GM21528 (cell line): ENCODE results near the gene USP14.

Experiments
- ATAC-seq: cut with Tn5 transposase; IDR thresholded peaks from one replicate; pipeline ENCODE4 v1.9.1; 2021; ENCODE audit warnings: mild to moderate bottlenecking, moderate library complexity; ENCODE audit not compliant: unreplicated experiment, low FRiP score

Gene USP14

GRCh38 chr18:220708-221107 is 62.4 kb downstream of the USP14 start:
- ATAC-seq: no peak

GRCh38 chr18:225745-226144 is 67.4 kb downstream of the USP14 start:
- ATAC-seq: no peak

- no peak for ATAC-seq
Observed at GRCh38 chr18:227374-227773, 69.0 kb downstream of the USP14 start.

GRCh38 chr18:227902-228301 is 69.5 kb downstream of the USP14 start:
- no peak for ATAC-seq

- no peak for ATAC-seq
Observed at GRCh38 chr18:228586-228985, 70.2 kb downstream of the USP14 start.

- no peak for ATAC-seq
Observed at GRCh38 chr18:231563-231962, 73.2 kb downstream of the USP14 start.

- no peak for ATAC-seq
Observed at GRCh38 chr18:240175-240574, 81.8 kb downstream of the USP14 start.

GRCh38 chr18:245282-245847 is 87.0 kb downstream of the USP14 start:
- no peak for ATAC-seq

GRCh38 chr18:248053-248452 is 89.7 kb downstream of the USP14 start:
- no peak for ATAC-seq

- no peak for ATAC-seq
Observed at GRCh38 chr18:250685-251084, 92.3 kb downstream of the USP14 start.

GRCh38 chr18:251572-251971 is 93.2 kb downstream of the USP14 start:
- ATAC-seq: no peak

GRCh38 chr18:253121-253520 is 94.8 kb downstream of the USP14 start:
- ATAC-seq: no peak

- ATAC-seq: no peak
Observed at GRCh38 chr18:255171-255570, 96.8 kb downstream of the USP14 start.

GRCh38 chr18:260547-260946 is 102.2 kb downstream of the USP14 start:
- ATAC-seq: no peak

- no peak for ATAC-seq
Observed at GRCh38 chr18:261398-262073, 103.2 kb downstream of the USP14 start.
